Measurements from ENCODE around the gene SYNRG.
"Not testable (repeated sequence)": the region's sequence is repeated elsewhere in the genome, so short reads cannot be mapped to it uniquely, and the experiment has no call there.

Gene SYNRG

DNA sequence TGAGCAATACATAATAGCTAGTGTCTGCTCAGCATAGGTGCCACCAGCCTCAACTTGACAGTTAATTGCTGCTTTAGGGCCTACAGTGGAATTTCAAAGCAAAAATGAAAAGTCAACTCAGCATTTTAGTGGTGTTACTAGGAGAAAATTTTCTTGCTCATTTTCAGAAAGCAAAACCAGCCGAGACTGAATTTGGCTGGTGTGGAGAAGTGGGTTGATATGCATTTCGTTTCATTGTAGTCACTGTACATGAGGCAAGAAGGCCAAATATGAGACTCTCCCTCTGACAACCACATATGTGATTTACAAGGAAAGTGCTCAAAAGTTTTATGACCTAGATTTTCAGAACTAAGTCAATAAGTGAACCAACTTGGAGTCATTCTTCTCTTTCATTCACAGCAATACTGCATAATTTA lies 65.6 kb downstream of the SYNRG start:
- no peak for DNase-seq (ENCODE audit: low read depth)

DNA sequence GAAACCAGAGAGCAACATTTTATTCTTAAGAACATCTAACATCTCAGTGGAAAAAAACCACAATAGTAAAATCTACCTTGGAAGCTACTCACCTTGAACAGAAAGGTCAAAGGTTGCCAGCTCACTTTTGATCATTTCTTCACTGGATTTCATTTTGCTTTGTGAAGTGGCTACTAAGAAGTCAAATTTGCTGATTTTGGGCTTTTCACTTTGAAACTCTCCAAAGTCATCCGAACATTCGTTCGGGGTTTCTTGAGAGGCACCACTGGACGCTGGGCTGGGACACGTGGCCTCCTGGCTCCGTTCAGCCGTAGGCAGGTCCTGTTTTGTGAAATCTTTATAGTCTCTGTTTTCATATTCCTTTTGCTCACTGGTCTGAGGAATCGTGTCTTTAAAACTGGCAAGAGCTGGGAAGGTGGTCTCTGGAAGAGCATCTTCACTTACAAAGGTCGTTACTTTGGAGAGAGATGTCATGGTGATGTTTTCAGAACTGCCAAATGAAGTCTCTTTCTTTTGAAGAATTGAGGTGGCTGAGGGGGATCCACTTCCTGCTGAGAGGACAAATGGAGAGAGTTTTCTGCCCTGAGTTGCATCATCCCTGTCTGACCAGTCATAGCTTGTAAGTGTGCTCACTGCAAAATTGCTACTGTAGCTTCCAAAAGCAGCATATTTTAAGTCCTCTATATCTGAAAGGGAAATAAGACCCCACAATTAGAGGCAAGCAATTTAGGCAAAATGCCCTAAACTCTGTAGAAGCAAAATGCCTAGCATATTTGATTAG lies 67.1 kb downstream of the SYNRG start:
- peak; percentile 63 for DNase-seq (ENCODE audit: low read depth)

DNA sequence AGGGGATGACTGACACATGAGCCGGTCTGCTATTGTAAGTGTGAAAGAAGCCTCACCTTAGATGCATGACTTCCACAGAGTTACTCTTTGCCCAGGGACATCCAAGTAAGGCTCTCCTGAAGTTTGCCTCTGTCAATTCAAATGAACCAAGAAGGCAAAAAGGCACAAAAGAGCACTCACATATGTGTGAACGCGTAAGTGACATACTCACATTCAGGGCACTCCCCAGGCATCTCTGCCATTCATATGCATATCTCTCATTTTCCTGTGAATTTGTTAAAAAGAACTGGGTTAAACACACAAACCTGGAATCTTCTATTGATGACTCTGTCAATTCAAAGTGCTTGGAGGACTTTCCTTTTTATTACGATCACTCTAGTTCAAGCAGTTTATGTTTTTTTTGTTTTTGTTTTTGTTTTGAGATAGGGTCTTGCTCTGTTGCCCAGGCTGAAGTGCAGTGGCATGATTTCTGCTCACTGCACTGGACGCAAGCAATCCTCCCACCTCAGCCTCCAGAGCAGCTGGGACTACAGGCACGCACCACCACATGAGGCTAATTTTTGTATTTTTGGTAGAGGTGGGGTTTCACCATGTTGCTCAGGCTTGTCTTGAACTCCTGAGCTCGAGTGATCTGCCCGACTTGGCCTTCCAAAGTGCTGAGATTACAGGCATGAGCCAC lies 70.1 kb downstream of the SYNRG start:
- no peak for DNase-seq (ENCODE audit: low read depth)

DNA sequence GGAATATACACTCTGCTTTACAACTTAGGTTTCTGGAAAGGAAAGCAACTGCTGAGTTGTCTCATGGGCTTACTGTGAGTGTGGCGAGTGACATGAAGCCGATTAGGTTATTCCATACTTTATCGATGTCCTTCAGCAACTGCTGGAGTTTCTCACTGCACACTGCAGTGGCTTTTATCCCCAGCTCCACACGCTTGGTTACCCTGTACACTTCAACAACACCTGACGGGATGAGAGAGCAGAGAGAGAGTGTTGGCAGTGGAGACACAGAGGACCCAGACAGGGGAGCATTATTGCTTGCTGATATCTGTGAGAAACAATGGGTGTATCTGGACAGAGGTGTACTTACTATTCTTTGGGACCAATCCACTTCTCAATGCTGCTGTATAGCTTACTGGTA lies 73.3 kb downstream of the SYNRG start:
- DNase-seq (ENCODE audit: low read depth), result no peak

DNA sequence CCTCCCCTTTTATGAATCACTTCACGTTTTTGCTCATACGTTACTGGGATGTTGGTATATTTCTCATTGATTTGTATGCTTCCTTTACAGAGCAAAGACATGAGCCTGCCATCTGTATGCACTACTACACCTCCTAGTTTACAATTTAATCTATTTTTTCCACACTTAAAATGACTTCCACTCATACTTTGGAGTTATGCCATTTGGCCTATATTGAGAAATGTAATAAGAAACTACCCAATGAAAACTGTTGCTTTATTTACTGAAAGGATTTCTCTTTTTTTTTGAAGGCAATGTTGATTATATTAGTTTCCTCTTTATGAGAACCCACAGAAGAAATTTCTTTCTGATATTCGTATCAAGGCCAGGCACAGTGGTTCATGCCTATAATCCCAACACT lies 76.5 kb downstream of the SYNRG start:
- peak; percentile 31 for DNase-seq (ENCODE audit: low read depth)

DNA sequence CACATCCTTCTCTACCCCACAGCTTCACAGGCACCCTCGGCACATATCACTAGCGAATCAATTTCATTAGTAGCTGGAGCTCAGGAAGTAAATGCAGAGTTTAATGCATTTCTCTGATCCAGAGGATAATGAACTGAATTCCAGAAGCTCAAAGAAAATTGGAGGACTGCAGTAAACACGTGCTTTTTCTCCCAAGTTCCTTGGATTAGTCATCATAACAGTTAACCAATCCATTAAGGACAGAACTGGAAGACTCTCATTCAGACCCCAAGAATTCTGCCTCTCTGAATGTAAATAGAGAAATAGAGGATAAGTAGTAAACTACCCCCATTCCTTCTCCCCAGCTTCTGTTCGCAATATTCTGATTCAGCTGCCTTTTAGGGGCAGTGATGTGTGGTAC lies 78.8 kb downstream of the SYNRG start:
- DNase-seq (ENCODE audit: low read depth), result no peak

DNA sequence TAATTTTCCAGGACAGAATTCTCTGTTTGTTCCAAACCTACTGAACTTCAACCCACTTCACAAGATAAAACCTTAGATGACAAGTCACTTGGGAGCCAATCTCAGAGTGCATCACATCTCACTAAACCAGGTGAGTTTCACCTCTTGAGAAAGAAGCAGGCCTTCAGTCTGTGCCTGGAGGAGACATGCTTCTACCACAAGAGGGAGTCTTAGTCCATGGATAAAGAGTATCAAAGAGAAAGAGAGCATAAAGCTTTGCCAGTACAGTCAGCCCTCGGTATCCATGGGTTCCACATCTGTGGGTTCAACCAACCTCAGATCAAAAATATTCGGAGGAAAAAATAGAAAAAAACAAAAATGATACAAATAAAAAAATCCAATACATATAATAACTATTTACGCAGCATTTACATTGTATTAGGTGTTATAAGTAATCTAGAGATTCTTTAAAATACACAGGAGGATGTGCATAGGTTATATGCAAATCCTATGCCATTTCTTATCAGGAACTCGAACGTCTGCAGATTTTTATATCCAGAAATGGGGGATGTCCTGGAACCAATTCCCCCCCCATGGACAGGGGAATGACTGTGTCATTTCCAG lies 81.9 kb downstream of the SYNRG start:
- peak; percentile 39 for DNase-seq (ENCODE audit: low read depth)

DNA sequence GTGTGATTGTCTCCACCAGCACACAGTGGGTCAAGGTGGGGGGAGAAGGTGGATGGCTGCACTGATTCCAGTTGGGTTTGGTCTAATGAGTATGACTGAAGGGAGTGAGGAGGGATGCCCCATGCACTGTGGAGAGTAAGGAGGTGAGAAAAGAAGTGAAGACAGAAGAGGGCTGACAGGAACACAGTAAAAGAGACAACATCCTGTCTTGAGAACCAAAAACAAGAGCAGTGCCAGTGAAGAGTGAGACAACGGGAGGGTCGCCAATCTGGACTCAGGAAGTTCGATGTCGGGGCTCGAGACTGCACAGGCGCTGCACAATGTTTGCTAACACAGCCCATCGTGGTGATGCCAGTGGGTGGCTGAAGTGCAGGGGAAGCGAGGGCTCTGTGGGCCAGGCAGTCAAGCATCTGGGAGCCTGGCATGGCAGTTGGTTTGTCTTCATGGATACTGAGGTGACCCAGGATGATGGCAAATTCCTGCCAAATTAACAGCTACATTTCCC lies 85.5 kb downstream of the SYNRG start:
- DNase-seq (ENCODE audit: low read depth), result no peak

DNA sequence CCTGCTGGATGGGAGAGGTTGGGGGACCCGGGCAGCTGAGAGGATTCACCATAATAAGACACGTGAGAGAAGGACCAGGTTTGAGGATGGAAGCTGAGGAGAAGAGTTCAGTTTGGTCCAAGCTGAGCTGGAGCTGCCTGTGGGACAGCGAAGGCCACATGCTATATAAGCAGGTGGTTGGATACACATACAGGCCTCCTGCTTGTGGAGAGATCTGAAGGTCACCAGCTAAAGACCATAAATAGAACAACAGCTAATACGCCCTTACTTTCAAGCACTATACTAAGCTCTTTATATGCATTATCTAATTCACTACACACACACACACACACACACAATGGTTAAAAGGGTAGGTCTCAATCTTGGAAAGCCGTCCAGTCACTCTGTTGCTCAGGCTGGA lies 87.4 kb downstream of the SYNRG start:
- no peak for DNase-seq (ENCODE audit: low read depth)

DNA sequence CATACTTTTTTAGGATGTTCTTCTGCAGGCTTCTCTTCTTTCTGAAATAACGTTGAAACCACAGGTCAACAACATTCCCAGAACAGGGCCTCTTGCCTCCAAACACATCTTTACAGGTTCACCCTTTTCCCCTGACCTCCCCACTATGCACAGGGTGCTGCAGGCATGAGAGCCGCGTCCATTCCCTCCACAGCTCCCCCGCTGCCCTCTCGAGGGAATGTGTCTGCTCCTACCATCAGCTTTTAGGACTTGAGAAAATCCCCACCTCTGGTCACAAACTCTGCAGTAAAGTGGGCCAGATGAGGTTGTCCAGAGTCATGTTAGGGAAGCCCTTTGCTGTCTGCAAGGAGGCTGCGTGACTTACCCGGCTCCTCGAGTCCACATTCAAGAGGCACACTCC lies 89.0 kb downstream of the SYNRG start:
- DNase-seq (ENCODE audit: low read depth), result no peak

DNA sequence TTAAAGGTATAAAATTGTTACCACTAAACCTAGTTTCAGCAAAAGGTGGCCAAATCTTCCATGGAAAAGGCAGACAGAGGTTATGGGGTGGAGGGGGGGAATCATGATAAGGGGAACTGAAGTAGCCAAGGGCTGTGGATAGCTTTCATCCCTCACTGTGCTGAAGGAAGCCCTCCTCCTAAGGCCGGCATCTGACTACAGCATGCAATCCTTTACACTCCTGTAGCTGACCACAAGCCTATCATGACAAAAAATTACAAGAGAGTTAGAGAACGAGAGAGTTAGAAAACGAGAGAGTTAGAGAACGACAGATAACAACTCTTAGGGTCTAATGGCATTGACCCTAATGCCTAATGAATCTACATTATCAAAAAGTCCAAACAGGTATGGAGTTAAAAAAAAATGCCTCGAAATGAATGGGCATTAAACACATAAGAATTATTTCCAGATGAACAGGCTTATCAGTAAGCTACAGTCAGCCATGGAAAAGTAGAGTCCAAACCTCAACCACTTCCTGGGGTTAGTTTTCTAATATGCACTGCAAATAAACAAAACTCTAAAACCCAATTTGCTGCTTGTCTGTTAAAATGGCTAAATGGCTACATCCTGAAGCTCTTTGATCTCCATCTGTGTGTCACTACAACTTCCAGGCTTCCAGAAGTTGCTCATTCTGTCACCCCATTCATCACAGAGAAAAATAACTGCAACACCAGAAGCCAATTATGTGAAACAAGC lies 89.8 kb downstream of the SYNRG start:
- DNase-seq (ENCODE audit: low read depth), result no peak

DNA sequence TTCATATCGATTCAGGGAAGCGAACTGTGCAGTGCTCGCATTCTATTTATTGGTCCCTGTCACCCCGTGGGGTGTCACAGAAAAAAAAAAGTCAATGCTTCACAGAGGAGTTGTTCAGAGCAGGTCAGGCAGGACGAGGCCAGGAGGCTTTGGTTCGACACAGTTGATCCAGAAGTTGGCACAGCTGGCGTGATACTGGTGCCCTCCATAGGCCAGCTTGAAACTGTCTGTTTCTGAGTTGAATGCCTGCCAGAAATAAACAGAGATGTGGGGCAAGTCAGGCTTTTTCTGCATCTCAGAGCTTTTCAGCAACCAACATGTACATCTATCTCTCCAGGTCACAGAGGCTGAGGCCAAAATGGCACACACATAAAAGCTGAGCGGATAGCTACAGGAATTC lies 90.4 kb downstream of the SYNRG start:
- peak; percentile 54 for DNase-seq (ENCODE audit: low read depth)

DNA sequence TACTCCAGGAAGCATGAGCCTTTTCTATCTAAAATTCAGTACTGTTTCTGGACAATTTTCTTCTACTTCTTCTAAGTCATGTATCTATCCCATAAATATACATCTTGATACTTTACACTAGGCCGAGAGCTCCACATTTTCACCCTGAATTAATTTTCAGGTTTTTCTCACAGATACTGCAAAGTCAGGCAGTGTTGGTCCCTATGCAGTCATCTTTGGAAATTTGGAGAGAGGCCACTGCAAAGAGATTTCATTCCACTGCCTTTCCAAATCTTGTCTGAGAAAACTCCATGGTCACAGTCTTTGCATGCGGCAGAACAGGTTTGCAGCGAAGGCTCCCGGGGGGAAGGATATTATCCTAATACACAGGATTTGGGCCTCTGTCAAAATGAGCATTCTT lies 91.3 kb downstream of the SYNRG start:
- DNase-seq (ENCODE audit: low read depth), result no peak

DNA sequence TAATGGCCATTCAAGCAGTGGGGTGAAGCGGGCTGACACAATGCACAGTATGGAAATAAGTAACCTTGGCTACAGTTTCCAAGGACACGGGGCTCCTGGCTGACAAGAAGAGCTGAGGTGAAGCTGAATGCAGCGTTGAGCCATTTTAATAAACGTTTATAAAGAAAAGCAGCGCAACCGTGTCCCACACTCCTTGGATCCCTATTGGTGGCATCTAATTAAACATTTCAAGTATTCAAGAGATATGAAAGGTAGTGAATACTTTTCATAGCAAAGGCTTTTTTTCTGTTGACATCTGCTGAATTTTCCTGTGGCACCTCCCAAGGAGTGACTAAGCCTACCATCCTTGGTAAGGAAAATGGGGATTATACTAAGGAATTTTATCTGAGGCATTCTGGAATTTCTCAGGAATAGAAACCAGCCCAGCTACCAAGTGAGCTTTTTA lies 93.1 kb downstream of the SYNRG start:
- DNase-seq (ENCODE audit: low read depth), result no peak

DNA sequence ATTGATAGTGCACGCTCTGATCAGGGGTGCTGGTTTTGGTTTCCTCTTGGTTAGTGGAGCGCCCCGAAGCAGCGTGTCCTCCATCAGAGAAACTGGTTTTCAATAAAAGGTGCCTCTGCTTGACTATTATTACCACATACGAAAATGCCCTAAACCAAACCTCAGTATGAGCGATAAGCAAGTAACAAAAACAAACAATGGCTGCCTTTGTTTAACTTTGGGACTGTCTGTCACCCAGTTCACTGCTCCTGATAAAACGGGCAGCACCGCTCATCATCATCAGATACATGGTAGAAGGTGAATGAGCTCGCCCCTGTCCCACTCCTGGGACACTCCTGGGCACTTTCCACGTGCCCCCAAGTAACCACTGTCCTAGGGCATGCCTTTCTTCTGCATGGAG lies 95.5 kb downstream of the SYNRG start:
- no peak for DNase-seq (ENCODE audit: low read depth)

DNA sequence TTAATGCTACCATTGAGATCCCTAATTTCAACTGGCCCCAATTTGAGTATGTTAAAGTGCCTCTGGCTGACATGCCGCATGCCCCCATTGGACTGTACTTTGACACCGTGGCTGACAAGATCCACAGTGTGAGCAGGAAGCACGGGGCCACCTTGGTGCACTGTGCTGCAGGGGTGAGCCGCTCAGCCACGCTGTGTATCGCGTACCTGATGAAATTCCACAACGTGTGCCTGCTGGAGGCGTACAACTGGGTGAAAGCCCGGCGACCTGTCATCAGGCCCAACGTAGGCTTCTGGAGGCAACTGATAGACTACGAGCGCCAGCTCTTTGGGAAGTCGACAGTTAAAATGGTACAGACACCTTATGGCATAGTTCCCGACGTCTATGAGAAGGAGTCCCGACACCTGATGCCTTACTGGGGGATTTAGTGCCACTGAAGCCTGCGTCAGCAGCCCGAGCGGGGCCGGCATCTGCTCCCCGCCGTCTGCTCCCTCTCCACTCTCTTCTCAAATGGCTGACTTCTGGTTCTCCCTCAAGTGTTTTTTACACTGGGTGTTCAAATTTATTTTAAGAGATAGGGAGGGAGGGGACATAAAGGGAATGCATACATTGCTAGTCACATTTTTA lies 96.7 kb downstream of the SYNRG start:
- no peak for DNase-seq (ENCODE audit: low read depth)

DNA sequence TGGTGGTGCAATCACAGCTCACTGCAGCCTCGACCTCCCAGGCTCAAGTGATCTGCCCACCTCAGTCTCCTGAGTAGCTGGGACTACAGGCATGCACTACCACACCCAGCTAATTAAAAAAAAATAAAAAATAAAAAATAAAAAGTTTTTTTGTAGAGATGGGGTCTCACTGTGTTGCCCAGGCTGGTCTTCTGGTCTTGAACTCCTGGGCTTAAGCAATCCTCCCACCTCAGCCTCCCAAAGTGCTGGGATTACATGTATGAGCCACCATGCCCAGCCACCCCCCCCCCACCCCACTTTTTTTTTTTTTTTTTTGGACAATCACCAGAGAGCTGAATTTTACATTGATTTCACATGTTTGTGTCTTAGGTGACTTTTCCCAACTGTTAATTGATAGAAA lies 97.6 kb downstream of the SYNRG start:
- not testable (repeated sequence) for DNase-seq (ENCODE audit: low read depth)

DNA sequence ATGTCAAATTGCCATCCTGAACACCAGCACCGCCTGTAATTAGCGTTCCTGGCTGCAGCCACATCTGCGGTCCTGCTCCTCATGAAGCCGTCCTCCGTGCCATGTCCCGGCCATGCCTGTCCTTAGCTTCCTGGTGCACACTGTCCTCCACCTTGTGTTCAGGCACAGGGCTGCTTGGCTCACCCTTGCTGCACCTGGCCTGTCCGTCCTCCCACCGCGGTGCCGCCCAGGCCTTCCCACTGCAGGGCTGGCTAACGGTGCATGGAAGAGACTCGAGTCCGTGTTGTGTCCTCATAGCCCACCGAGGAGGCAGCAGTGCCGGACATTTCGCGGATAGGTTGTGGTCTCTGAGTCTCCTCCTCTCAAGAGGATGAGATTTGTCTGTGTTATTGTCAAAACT lies 99.2 kb downstream of the SYNRG start:
- DNase-seq (ENCODE audit: low read depth), result no peak

DNA sequence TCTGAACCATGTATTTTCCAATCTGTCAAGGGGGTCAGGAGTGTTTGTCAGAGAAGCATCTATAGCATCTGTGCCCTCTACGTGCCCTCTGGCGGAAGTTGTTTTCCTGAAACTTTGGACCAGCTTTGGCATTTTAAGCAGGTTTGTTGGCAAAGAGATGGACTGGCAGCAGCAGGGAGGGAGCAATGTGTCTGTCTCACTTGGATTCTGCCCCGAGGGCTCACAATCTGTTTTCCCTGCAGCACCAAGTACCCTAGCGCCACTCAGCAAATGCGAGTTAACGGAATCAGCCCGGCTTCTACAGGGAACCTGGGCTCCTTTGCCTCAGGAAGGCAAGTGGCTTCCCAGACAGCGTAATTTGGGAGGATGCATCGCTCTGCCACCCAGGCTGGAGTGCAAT lies 102.1 kb downstream of the SYNRG start:
- DNase-seq (ENCODE audit: low read depth), result no peak

DNA sequence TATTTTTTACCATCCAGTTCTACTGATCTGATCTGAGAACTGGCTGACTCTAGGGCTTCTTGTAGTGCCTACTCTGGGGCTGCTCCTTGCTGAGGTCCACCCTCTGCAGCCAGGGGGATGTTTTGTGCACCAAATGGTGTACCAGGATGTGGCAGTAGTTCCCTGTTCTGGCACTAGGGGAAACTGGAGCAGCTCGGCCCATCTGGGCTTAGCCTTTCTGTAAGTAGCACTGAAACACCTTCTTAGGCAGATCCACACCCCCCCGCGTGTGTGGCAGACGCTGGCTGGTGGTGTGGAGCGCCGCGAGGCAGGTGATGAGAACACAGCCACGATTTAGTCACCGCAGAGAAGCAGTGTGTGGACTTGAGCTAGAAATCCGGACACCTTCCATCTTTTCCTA lies 102.5 kb downstream of the SYNRG start:
- DNase-seq (ENCODE audit: low read depth), result no peak

DNA sequence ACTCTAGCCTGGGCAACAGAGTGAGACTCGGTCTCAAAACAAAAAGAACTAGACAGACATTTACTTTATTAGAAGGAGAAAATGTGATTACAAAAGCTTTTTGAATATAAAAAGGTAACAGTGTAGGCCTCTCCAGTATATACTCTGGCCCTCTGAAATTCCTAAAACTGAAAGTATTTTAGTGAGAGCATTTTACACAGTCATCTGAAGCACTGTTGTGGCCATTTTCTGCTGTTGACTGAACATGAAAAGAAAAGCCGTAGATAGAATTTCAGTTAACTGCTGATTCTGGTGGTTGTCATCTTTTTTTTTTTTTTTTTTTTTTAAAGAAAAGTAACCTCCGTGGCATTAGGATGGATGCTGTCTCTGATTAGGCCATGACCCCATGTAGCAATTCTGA lies 103.9 kb downstream of the SYNRG start:
- no peak for DNase-seq (ENCODE audit: low read depth)

DNA sequence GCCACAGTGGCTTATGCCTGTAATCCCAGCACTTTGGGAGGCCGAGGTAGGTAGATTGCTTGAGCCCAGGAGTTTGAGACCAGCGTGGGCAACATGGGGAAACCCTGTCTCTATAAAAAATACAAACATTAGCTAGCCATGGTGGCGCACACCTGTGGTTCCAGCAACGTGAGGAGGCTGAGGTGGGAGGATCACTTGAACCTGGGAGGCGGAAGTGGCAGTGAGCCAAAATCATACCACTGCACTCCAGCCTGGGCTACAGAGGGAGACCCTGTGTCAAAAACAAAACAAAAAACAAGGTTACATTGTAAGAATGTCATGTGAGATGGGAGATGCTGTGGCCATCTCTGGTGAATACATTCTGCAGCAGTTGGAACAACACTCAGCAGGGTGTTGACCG lies 106.1 kb downstream of the SYNRG start:
- no peak for DNase-seq (ENCODE audit: low read depth)

All from fibroblast of gingiva (primary cell).